GM12874 (cell line): ENCODE results near the gene MYO5B.

Experiments
- TF ChIP-seq, protein P1 (sequence below): IDR thresholded peaks from 2 replicates; pipeline ENCODE4 v1.5.1; 2011; ENCODE audit warnings: low read depth, mild to moderate bottlenecking, control low read depth, low read length, moderate library complexity; ENCODE audit not compliant: insufficient read depth

MYO5B gene

DNA sequence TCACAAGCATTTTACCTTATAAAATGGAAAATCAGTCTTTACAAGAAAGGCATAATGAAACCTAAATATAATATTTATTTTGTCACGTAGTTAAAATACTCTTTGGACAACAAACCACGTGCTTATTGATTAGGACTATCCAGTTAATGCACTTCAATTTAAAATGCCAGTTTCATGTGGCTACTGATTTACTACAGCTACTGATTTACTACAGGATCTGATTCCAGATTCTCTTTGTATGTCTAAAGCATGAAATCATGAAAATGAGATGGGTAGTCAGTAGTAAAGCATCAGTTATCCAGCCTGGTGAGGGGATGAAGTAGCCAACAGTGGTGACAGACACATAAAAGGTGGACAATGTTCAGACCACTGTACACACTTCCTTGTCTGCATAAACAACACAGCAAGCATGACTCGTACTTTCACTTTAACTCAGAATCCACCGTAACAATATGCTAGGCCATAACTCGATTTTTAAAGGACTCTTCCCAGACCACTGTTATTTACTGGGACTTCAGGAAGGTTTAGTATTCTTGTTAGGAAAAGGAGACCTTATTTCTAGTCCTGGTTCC is 406.5 kb downstream of the MYO5B start:
- TF ChIP-seq, protein P1, sequence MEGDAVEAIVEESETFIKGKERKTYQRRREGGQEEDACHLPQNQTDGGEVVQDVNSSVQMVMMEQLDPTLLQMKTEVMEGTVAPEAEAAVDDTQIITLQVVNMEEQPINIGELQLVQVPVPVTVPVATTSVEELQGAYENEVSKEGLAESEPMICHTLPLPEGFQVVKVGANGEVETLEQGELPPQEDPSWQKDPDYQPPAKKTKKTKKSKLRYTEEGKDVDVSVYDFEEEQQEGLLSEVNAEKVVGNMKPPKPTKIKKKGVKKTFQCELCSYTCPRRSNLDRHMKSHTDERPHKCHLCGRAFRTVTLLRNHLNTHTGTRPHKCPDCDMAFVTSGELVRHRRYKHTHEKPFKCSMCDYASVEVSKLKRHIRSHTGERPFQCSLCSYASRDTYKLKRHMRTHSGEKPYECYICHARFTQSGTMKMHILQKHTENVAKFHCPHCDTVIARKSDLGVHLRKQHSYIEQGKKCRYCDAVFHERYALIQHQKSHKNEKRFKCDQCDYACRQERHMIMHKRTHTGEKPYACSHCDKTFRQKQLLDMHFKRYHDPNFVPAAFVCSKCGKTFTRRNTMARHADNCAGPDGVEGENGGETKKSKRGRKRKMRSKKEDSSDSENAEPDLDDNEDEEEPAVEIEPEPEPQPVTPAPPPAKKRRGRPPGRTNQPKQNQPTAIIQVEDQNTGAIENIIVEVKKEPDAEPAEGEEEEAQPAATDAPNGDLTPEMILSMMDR, result no peak

DNA sequence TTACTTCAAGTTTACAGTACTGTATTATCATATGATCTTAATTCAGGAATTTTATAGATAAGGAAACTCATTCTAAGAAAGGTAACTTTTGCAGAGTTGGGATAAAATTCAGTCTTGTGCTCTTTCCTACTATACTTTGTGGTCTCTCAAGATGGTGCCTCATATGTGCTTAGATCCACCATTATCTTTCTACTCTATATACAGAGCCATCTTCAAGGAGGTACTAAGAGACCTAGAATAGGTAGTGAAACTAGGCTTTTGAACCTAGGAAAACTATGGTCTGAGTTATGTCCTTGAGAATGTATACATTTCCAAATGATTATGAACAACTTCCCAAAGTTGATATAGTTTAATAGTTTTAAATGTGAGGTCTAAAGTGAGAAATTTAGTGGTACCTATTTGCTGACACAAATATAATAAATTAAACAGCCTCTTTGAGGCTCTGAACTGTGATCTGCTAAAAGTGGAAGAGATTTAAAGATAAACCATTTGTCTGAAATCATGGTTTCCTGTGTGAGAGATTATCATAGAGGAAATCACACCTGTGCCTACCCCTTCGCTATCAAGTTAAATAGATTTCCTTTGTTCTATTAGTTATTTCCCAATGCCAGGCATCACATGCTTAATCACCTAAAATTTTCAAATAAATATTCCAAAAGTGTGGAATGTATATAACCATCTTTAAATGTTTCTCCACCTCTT is 408.8 kb downstream of the MYO5B start:
- TF ChIP-seq, protein P1, result no peak

DNA sequence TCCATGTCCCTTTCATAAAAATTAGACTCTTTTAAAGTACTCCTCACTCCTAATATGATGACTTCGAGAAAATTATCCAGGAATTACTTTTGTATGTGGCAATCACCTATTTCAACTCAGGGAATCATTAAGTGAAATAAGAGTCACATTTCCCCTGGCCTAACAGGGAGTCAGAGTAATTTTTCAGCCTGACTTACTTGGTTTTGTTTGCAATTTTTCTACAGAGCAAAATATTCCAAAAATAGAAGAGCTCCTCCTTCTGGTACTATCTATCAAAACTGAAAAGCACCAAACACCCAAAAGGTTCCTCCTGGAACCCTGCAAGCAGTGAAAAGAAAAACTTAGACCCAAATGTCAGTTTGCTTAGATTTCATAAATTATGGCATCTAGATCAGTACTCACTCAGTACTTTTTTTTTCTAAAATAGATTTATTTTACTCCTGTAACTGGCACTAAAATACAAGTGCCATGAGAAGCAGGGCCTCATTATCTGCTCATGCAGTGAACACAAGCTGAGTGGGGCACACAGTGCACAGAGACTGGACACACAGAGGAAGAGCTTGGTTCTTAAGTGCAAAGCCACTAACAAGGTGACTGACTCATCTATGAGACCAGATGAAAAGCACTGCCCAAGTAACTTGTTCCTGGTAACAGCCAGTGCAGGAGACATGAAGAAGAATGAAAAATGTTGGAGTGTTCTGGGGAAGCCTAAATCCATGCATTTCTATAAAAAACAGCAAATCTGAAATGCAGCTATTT is 410.3 kb downstream of the MYO5B start:
- TF ChIP-seq, protein P1, result no peak

GRCh38 chr18:49778826-49779465 is 416.0 kb downstream of the MYO5B start:
- TF ChIP-seq, protein P1, result no peak
